ENCODE data around the gene C6orf62.
"Not testable (repeated sequence)": the region's sequence is repeated elsewhere in the genome, so short reads cannot be mapped to it uniquely, and the experiment has no call there.

GRCh38 chr6:24750878-24751277 is 31.9 kb upstream of the C6orf62 start:
- TF ChIP-seq CTCF (conservative IDR thresholded peaks at IDR 0.05; ENCODE audit: low read depth, low read length); POLR2A (IDR thresholded peaks at IDR 0.05; ENCODE audit: low read depth, low read length); FOS (IDR thresholded peaks at IDR 0.05; ENCODE audit: low read depth, low read length); BHLHE40 (IDR thresholded peaks at IDR 0.05; ENCODE audit: low read depth, low read length); USF2 (IDR thresholded peaks at IDR 0.05; ENCODE audit: low read depth, low read length): not testable (repeated sequence)

Data from IMR-90 (cell line).